NCI-H1694 (cell line): ENCODE data around the gene CWC15.
"Not testable (repeated sequence)": the region's sequence is repeated elsewhere in the genome, so short reads cannot be mapped to it uniquely, and the experiment has no call there.

Experiments used
- DNase-seq: peaks from one replicate; lab custom pipeline; 2025; lab: John Stamatoyannopoulos, UW

The CWC15 gene

DNA sequence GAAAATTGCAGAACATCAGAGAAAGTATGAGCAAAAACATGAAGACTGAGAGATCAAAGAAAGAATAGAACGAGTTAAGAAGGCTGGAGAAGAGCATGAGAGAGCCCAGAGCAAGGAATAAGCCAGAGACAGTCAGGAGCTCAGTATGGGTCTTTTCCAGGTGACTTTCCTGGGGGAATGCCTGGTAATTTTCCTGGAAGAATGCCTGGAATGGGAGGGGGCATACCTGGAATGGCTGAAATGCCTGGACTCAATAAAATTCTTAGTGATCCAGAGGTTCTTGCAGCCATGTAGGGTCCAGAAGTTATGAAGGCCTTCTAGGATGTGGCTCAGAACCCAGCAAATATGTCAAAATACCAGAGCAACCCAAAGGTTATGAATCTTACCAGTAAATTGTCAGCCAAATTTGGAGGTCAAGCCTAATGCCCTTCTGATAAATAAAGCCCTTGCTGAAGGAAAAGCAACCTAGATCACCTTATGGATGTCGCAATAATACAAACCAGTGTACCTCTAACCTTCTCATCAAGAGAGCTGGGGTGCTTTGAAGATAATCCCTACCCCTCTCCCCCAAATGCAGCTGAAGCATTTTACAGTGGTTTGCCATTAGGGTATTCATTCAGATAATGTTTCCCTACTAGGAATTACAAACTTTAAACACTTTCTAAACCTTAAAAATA lies 59.5 kb downstream of the CWC15 start:
- not testable (repeated sequence) for DNase-seq

DNA sequence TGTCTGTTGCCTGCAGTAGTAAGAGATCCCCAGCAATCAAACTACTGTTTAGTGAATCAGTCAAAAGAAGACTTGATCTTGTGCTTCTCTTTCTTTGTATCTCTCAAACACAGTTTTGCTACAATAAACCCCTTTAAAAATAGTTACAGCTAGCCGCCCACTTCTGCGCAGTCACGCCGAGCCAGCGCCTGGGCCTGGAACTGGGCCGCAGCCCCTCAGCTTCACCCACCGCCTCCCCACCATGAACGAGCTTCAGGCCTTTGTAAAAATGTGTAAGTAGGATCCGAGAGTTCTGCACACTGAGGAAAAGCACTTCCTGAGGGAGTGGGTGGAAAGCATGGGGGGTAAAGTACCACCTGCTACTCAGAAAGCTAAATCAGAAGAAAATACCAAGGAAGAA lies 60.5 kb downstream of the CWC15 start:
- no peak for DNase-seq
